Transverse colon (tissue), 4 donors: ENCODE data around the gene NTHL1.
A peak's percentile ranks its signal among the peaks of the same experiment; 100 is the strongest.

Source experiments
- EP300 ChIP-seq: sonication (generic); formaldehyde crosslinking; IDR thresholded peaks from one replicate; pipeline ENCODE4 v1.6.1; 2017; ENCODE audit warnings: antibody characterized with exemption, low read depth
- POLR2A ChIP-seq: fragments of 450-650 bp; IDR thresholded peaks from one replicate; pipeline ENCODE4 v1.6.1; 2016; ENCODE audit warnings: antibody characterized with exemption, mild to moderate bottlenecking, moderate library complexity
- POLR2AphosphoS5 ChIP-seq, 3 donors: sonication (generic); formaldehyde crosslinking; IDR thresholded peaks; one replicate each; pipeline ENCODE4 v1.6.1; 2016; ENCODE audit warnings: antibody characterized with exemption in 3 of 3
- TF ChIP-seq, protein P1 (sequence below), 5 experiments: fragments of 200-600 bp in 3 of 5; fragments of 450-650 bp in 2 of 5; sonication (generic) in 3 of 5; IDR thresholded peaks; 1 replicate in 2 of 5; 2 replicates in 3 of 5; pipeline ENCODE4 v1.5.1; 2016 to 2017; ENCODE audit warnings: antibody characterized with exemption in 5 of 5, inconsistent platforms in 3 of 5, mild to moderate bottlenecking in 2 of 5, moderate library complexity in 1 of 5

DNA sequence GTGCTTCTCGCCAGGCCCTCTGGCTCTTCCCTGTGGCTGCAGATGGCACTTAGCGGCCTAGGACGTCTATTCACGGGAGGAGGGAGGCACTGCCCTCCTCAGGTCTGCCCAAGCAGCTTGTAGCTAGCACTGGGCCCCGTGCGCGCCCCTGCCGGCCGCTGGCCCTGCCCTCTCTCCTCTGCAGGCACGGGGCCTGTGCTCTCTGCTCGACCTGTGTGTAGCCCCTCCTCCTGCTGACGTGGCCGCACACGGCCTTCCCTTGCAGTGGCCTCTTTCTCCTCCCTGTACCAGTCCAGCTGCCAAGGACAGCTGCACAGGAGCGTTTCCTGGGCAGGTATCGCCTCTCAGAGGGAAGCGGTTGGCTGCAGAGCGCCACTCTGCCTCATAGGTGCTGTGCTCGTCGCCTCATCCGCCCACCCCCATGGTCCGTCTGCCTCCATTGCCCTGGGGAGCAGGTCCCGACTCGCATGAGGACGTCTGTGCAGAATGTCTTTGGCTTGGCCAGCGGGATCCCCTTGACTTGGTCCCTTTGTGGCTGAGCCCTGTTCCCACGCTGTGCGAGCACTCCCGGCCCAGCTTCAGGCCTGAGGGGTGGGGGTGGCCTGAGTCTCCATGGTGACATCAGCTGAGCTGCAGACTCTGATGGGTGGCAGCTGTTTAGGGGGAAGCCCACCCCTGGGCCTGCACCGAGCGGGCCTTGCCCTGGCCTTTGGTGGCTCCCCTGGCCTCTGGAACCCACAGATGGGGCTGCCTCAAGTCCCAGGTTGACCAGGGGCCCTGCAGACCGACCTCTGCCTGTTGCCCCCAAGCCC lies 34.7 kb upstream of the NTHL1 start:
- TF ChIP-seq, protein P1, sequence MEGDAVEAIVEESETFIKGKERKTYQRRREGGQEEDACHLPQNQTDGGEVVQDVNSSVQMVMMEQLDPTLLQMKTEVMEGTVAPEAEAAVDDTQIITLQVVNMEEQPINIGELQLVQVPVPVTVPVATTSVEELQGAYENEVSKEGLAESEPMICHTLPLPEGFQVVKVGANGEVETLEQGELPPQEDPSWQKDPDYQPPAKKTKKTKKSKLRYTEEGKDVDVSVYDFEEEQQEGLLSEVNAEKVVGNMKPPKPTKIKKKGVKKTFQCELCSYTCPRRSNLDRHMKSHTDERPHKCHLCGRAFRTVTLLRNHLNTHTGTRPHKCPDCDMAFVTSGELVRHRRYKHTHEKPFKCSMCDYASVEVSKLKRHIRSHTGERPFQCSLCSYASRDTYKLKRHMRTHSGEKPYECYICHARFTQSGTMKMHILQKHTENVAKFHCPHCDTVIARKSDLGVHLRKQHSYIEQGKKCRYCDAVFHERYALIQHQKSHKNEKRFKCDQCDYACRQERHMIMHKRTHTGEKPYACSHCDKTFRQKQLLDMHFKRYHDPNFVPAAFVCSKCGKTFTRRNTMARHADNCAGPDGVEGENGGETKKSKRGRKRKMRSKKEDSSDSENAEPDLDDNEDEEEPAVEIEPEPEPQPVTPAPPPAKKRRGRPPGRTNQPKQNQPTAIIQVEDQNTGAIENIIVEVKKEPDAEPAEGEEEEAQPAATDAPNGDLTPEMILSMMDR (IDR thresholded peaks at IDR 0.05) = peak in 3 of 5 experiments; percentile 18 to 36 (median 25)
- TF ChIP-seq POLR2A (no peak), POLR2AphosphoS5 (IDR thresholded peaks at IDR 0.05) (peak; percentile 19 to 32 (median 22)), EP300 (no peak)
